Spleen (tissue), 7 donors: ENCODE data around the gene CSF2.

Experiments
- CTCF ChIP-seq, 11 experiments: fragments of 200-600 bp in 7 of 11; fragments of 450-650 bp in 4 of 11; sonication (generic) in 4 of 11; IDR thresholded peaks in 8 of 11; conservative IDR thresholded peaks in 3 of 11; 1 replicate in 7 of 11; 2 replicates in 4 of 11; pipeline versions ENCODE4 v1.4.0 to v1.8.0; 2016 to 2021; ENCODE audit warnings: antibody characterized with exemption in 11 of 11, inconsistent platforms in 4 of 11, mild to moderate bottlenecking in 1 of 11
- POLR2A ChIP-seq, 3 donors: fragments of 450-650 bp; IDR thresholded peaks; one replicate each; pipeline ENCODE4 v1.5.1; 2017; ENCODE audit warnings: antibody characterized with exemption in 3 of 3, mild to moderate bottlenecking in 1 of 3
- POLR2AphosphoS5 ChIP-seq, 3 donors: sonication (generic); formaldehyde crosslinking; IDR thresholded peaks; one replicate each; pipeline ENCODE4 v1.5.1; 2017; ENCODE audit warnings: antibody characterized with exemption in 3 of 3
- donor health status: DM: no; HTN: no; CAD: no; lungs with moderate emphysema.
- donor health status: DM: no; HTN: no; CAD: no.
- donor health status: DM: no; HTN: no; CAD: no.

- TF ChIP-seq CTCF (IDR thresholded peaks at IDR 0.05 in 8 of 11, conservative IDR thresholded peaks at IDR 0.05 in 3 of 11) = no peak
- no peak for TF ChIP-seq POLR2AphosphoS5 (IDR thresholded peaks at IDR 0.05)
- no peak for TF ChIP-seq POLR2A (IDR thresholded peaks at IDR 0.05)
Measured at GRCh38 chr5:132099076-132099748, 25.6 kb downstream of the CSF2 start.
